GM08714 (cell line): ENCODE measurements around the gene INPP5B.

ENCODE experiments used
- H3K4me3 ChIP-seq: fragments of 200-500 bp; sonication (Bioruptor generic); 2 replicates; pipeline ENCODE4 v1.5.1; 2014; ENCODE audit warnings: mild to moderate bottlenecking, low read length, inconsistent platforms
- ZNF274 ChIP-seq: IDR thresholded peaks from 2 replicates; pipeline ENCODE4 v1.6.1; 2012; ENCODE audit warnings: mild to moderate bottlenecking, low read depth, low read length

The INPP5B gene

DNA sequence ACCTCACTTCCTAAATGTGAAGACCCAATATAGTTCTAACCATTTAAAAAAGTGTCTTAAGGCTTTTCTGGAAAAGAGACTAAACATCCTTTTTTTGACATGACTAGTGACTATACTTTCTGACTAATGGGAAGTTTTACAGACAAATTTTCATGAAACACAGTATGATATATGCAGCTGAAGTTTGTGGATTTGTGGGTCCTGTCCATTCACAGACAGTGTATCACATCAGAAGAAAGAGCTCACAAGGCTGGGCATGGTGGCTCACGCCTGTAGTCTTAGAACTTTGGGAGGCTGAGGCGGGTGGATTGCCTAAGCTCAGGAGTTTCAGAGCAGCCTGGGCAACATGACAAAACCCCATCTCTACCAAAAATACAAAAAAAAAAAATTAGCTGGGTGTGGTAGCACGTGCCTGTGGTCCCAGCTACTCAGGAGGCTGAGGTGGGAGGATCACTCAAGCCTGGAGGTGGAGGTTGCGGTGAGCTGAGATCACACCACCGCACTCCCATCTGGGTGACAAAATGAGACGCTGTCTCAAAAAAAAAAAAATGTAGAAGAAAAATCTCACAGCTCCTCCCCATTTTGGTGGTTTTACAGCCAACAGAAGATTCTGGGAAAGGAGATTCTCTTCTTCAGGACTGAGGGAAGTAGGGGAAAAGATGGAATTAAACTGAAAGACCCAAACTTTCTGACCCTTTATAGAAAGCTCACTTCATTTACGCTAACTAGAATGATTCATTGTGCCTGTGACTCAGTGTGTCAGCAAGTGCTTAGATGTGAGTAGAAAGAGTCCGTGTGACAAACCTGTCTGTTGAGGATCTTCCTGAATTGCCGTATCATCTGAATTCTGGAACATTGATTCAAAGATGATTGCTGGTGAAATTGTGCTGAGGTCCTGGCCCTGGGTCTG lies 123.7 kb downstream of the INPP5B start:
- no peak for TF ChIP-seq ZNF274
- H3K4me3 ChIP-seq, result no peak overlapping the region

DNA sequence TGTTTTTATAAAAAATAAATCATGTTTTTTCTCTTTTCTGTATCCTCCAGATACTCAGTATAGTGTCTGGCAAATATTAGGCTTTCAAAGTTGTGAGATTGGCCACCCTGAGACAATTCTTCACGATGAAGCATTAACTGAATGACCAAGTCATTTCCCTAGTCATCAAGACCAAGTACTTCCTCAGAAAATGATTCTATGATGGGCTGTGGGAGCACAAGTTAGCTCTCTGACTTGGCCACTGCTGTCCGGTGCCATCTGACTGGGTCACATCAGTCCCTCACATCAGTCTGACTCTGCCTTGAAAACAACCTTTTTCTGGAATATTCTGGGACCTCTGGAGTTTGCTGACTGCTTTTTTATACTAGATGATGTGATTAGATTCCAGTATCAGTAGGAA lies 125.4 kb downstream of the INPP5B start:
- no peak overlapping the region for H3K4me3 ChIP-seq
- TF ChIP-seq ZNF274, result no peak

DNA sequence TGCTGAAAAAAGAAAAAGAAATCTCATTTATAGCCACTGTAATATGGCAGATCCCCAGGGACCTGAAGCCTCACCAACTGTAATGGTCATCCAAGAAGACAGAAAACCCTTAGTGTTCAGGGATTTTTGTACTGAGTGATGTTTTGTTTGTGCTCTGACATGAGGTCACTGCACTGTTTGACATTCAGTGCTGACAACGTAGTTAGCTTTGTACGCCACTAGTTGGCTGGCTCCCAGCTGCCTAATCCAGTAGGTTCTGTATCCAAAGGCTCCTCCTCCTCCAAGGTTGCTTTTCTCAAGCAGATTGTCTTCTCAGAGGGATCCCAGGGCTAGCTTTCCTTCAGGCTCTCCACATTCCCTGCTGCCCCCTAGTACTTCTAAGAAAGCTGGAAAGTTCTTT lies 129.4 kb downstream of the INPP5B start:
- H3K4me3 ChIP-seq, result no peak overlapping the region
- TF ChIP-seq ZNF274, result no peak

- no peak for TF ChIP-seq ZNF274
- H3K4me3 ChIP-seq, result no peak overlapping the region
Observed at GRCh38 chr1:37814252-37814651, 132.6 kb downstream of the INPP5B start.

- TF ChIP-seq ZNF274, result no peak
- no peak overlapping the region for H3K4me3 ChIP-seq
Observed at GRCh38 chr1:37813529-37814145, 133.2 kb downstream of the INPP5B start.

DNA sequence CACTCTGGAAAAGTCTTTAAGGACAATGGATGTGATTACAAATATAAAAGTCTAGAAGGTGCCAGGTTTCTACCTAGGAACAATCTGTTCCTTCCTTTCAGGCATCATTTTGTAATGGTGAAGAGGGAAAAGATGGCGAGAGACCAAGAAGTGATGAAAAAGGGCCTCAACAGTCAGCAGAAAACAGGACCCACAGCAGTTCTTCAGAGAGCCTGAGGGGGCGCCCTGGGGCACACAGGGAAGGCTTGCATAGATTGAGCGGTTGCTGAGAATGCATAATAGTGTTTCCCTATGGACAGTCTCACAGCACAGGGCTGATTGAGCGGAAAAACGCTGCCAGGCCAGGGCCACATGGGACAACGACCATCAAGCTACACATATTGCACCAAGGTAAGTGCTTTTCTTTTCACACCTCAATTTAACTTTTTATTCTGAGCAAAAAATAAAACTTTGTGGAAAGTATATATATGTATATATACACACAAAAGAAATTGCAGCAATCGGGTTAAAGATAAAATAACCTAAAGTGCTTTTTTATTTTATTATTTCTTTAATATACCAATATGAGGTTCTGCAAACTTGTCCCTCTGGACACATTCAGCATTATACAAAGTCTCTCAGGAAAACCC lies 135.7 kb downstream of the INPP5B start:
- H3K4me3 ChIP-seq, result no peak overlapping the region
- TF ChIP-seq ZNF274, result no peak
